K562 (cell line): ENCODE measurements around the gene YOD1. TPM values are rescaled to one million over a fixed set of nuclear protein-coding genes. Genes with fewer than 3 reads are reported as not detected.

Experiments
- ATAC-seq: fragments of 200-7000 bp; cut with Tn5 transposase; 3 replicates; pipeline ENCODE4 v1.9.1; 2020; ENCODE audit warnings: moderate library complexity
- BruUV-seq: library from RNA; stranded (reverse); fragments of 400-500 nt; replicated peaks from 2 replicates; lab custom pipeline; 2021; lab: Mats Ljungman, UMichigan
- CTCF ChIA-PET: fragments of 300-600 bp; formaldehyde crosslinking; extraction: SDS; loops from one replicate; lab custom pipeline; 2021; ENCODE audit warnings: low intra/inter-chr PET ratio; lab: Yijun Ruan, JAX
- POLR2A ChIA-PET: fragments of 300-600, 350-650 bp; sonication (Branson Sonifier 250); formaldehyde crosslinking; extraction: SDS; loops from one replicate; lab custom pipeline; 2021; ENCODE audit warnings: antibody characterized with exemption, inconsistent platforms; lab: Yijun Ruan, JAX
- DNase-seq, 4 experiments: peaks; one replicate each; pipeline versions ENCODE4 v3.0.0 to v3.0.0-alpha.2; 2011 to 2018; ENCODE audit warnings: low spot score in 3 of 4, mixed read lengths in 3 of 4; ENCODE audit errors: extremely low read depth in 1 of 4
- FAIRE-seq: peaks from 2 replicates; lab custom pipeline; 2011; peaks lifted over from hg19 to GRCh38; lab: Jason Lieb, UNC
- H2AFZ ChIP-seq: 2 replicates; pipeline ENCODE4 v1.6.0; 2011; ENCODE audit warnings: low read depth, low read length, control low read depth, inconsistent platforms
- H3K27ac ChIP-seq: fragments of 200-600 bp; 3 replicates; pipeline ENCODE4 v1.8.0; 2011; ENCODE audit warnings: low read depth, mild to moderate bottlenecking, control low read depth, inconsistent platforms, low read length, moderate library complexity, mixed read lengths; ENCODE audit errors: extremely low read depth
- H3K27me3 ChIP-seq, 2 experiments: fragments of 300-600 bp in 1 of 2; 2 replicates in 1 of 2; 3 replicates in 1 of 2; pipeline versions ENCODE4 v1.6.0 to v1.8.0; 2011; ENCODE audit warnings: inconsistent platforms in 2 of 2, low read length in 2 of 2, mild to moderate bottlenecking in 1 of 2, mixed read lengths in 1 of 2, moderate library complexity in 1 of 2; ENCODE audit not compliant: control insufficient read depth in 2 of 2, insufficient read depth in 2 of 2
- H3K36me3 ChIP-seq: fragments of 300-600 bp; 3 replicates; pipeline ENCODE4 v1.8.0; 2011; ENCODE audit warnings: mild to moderate bottlenecking, low read length, inconsistent platforms; ENCODE audit not compliant: control insufficient read depth, insufficient read depth
- H3K4me1 ChIP-seq, 2 experiments: fragments of 200-600 bp in 1 of 2; replicated peaks in 1 of 2; 2 replicates in 1 of 2; 3 replicates in 1 of 2; pipeline versions ENCODE4 v1.5.1 to v1.8.0; 2011; ENCODE audit warnings: inconsistent platforms in 2 of 2, low read length in 2 of 2, mild to moderate bottlenecking in 1 of 2, mixed read lengths in 1 of 2, moderate library complexity in 1 of 2; ENCODE audit not compliant: control insufficient read depth in 2 of 2, insufficient read depth in 2 of 2
- H3K4me2 ChIP-seq: 2 replicates; pipeline ENCODE4 v1.6.1; 2011; ENCODE audit warnings: low read length, control low read depth, inconsistent platforms, mixed read lengths; ENCODE audit not compliant: insufficient read depth
- H3K4me3 ChIP-seq: fragments of 200-600 bp; sonication (generic), shearing (Covaris generic); 2 replicates; pipeline ENCODE4 v1.5.1; 2016; ENCODE audit warnings: control low read depth, inconsistent platforms
- H3K79me2 ChIP-seq: fragments of 200-600 bp; 3 replicates; pipeline ENCODE4 v1.8.0; 2011; ENCODE audit warnings: low read length, inconsistent platforms; ENCODE audit not compliant: control insufficient read depth, insufficient read depth
- H3K9ac ChIP-seq, 2 experiments: 2 replicates each; pipeline versions ENCODE4 v1.6.0 to v1.6.1; 2011; ENCODE audit warnings: low read depth in 2 of 2, low read length in 2 of 2, control low read depth in 1 of 2, inconsistent platforms in 1 of 2, mild to moderate bottlenecking in 1 of 2, mixed read lengths in 1 of 2; ENCODE audit not compliant: insufficient read depth in 1 of 2
- H3K9me1 ChIP-seq: one replicate; pipeline ENCODE4 v1.6.0; 2011; ENCODE audit warnings: inconsistent platforms, mild to moderate bottlenecking, low read length, moderate library complexity; ENCODE audit not compliant: control insufficient read depth, insufficient read depth
- H3K9me3 ChIP-seq: replicated peaks from 2 replicates; pipeline ENCODE4 v1.5.1; 2011; ENCODE audit warnings: low read depth, low read length, inconsistent platforms; ENCODE audit not compliant: control insufficient read depth, insufficient read depth
- H4K20me1 ChIP-seq: replicated peaks from 2 replicates; pipeline ENCODE4 v1.6.1; 2011; ENCODE audit warnings: low read length, inconsistent platforms, mixed read lengths; ENCODE audit not compliant: control insufficient read depth, insufficient read depth
- ATF6 ChIP-seq: sonication (generic); formaldehyde crosslinking; IDR thresholded peaks from 2 replicates; pipeline ENCODE4 v1.4.0; 2020; ENCODE audit warnings: mild to moderate bottlenecking, missing genetic modification reagents
- IRF2 ChIP-seq: sonication (generic); formaldehyde crosslinking; IDR thresholded peaks from 2 replicates; pipeline ENCODE4 v1.8.1; 2022; ENCODE audit warnings: mild to moderate bottlenecking, missing genetic modification reagents
- MAFG ChIP-seq: fragments of 450-650 bp; conservative IDR thresholded peaks from 2 replicates; pipeline ENCODE4 v1.6.1; 2016; ENCODE audit warnings: missing genetic modification characterization, missing compliant biosample characterization
- POLR2A ChIP-seq: fragments of 450-650 bp; conservative IDR thresholded peaks from 2 replicates; pipeline ENCODE4 v1.6.1; 2016
- POLR2B ChIP-seq: fragments of 450-650 bp; IDR thresholded peaks from 2 replicates; pipeline ENCODE4 v1.6.1; 2018; ENCODE audit warnings: low read depth; ENCODE audit not compliant: partially characterized antibody
- RCOR1 ChIP-seq, 2 experiments: IDR thresholded peaks; 2 replicates each; pipeline ENCODE4 v1.6.1; 2012; ENCODE audit warnings: low read depth in 2 of 2, low read length in 2 of 2, borderline replicate concordance in 1 of 2, improper control_type of control experiment in 1 of 2
- SIN3B ChIP-seq: fragments of 450-650 bp; IDR thresholded peaks from 2 replicates; pipeline ENCODE4 v1.6.1; 2017; ENCODE audit warnings: low read depth, mild to moderate bottlenecking, moderate library complexity
- SUPT5H ChIP-seq: fragments of 450-650 bp; IDR thresholded peaks from 2 replicates; pipeline ENCODE4 v1.6.1; 2016
- TFE3 ChIP-seq: fragments of 450-650 bp; formaldehyde crosslinking; IDR thresholded peaks from 2 replicates; pipeline ENCODE4 v1.4.0; 2020; ENCODE audit warnings: mild to moderate bottlenecking, mixed read lengths
- ZNF507 ChIP-seq: conservative IDR thresholded peaks from 2 replicates; pipeline ENCODE4 v1.6.1; 2017; ENCODE audit warnings: missing genetic modification characterization, missing compliant biosample characterization
- WGBS: fragments of 100-300 bp; shearing (Covaris generic); methylation state at CpG from one replicate; pipeline ENCODE4 v1.1.6; 2016; ENCODE audit warnings: low coverage, mixed read lengths; ENCODE audit not compliant: insufficient coverage; ENCODE audit errors: missing lambda C conversion rate; 5-methylcytosine and 5-hydroxymethylcytosine counted together
- in situ Hi-C: fragments of 300-500 bp; cut with MboI; formaldehyde crosslinking; loops from 4 replicates; pipeline ENCODE4 v1.15.0; 2018; ENCODE audit warnings: inconsistent platforms, mixed read lengths
- intact Hi-C: fragments of 100-400 bp; cut with micrococcal nuclease; formaldehyde crosslinking; loops from 2 replicates; pipeline ENCODE4 v1.14.2; 2022
- polyA plus RNA-seq, 8 experiments: library from polyadenylated mRNA; depleted of rRNA in 4 of 8; stranded (reverse) in 5 of 8; unstranded in 3 of 8; fragments of >200 nt; fragmentation: Nextera tagmentation in 2 of 8; fragmentation: Illumina TruSeq in 1 of 8; extraction: Ambion mirVana in 2 of 8; extraction: Trizol in 1 of 8; gene quantifications; 2 replicates each; pipeline versions ENCODE4 v1.2.1 to v1.2.3, GENCODE V29; 2011 to 2014; ENCODE audit warnings: inconsistent platforms in 1 of 8, missing spikeins in 1 of 8
- total RNA-seq, 7 experiments: library from RNA; depleted of rRNA in 6 of 7; stranded (reverse); fragments of >200 nt in 6 of 7; fragmentation: Illumina TruSeq in 2 of 7; extraction: Trizol in 2 of 7; gene quantifications; 2 replicates each; pipeline versions ENCODE4 v1.2.1 to v1.2.3, GENCODE V29; 2011 to 2021; ENCODE audit warnings: low replicate concordance in 1 of 7

Gene YOD1
- total and polyA plus RNA-seq, 9 of the 15 experiments (the other 6 are each of a cell fraction or from before 2014, with no cell fraction given): 18.2 to 78.1 (median 46.9) TPM

- CTCF ChIA-PET: no interaction called here
- Histone ChIP-seq H3K4me3 (no peak overlapping the region), H4K20me1 (no peaks in the 10 kb centered on the region), H3K36me3 (peaks cover 7% of the 10 kb centered on the region; the same call in 2 of the 3 replicates), H3K9me3 (no peaks in the 10 kb centered on the region), H3K27me3 (no peaks in the 10 kb centered on the region), H3K79me2 (peaks cover 16% of the 10 kb centered on the region; the same call in 2 of the 3 replicates), H3K4me2 (peak overlapping the region; percentile 71), H3K4me1 (peaks cover 65 to 93% of the 10 kb centered on the region in 2 experiments), H3K27ac (peak overlapping the region; percentile 87), H3K9me1 (peaks cover 8% of the 10 kb centered on the region), H2AFZ (peak overlapping the region; percentile 67), H3K9ac (peak overlapping the region; percentile 55 to 66)
- FAIRE-seq (no peak), ATAC-seq (no peak), DNase-seq (no peak)
- WGBS: 71% methylated on average over 15 of the region's 15 CpGs
- POLR2A ChIA-PET: interaction anchor here (0.9 to 8.6 kb wide), 6 partner anchors 10 to 386 kb away, joined by 4 to 97 read pairs (median 22); partner anchors contain the start of genes C1orf116, DYRK3, PFKFB2 and YOD1
- intact Hi-C loops (loop anchor here (2.0 to 5.0 kb wide), 3 partner anchors 55 to 725 kb away; partner anchors contain the start of gene CD55), in situ Hi-C loops (no loop called here)
- no TSS peak for BruUV-seq
- no peak for TF ChIP-seq SIN3B
- TF ChIP-seq TFE3 (CRISPR knock-in tag): no peak
- TF ChIP-seq ATF6 (CRISPR knock-in tag): no peak
- no peak for TF ChIP-seq MAFG (tag)
- TF ChIP-seq IRF2: no peak
- no peak for TF ChIP-seq ZNF507
- TF ChIP-seq POLR2B: no peak
- TF ChIP-seq SUPT5H: no peak
- TF ChIP-seq RCOR1 (IDR thresholded peaks at IDR 0.05; ENCODE audit: borderline replicate concordance in 1 of 2, low read depth in 2 of 2, low read length in 2 of 2): no peak
- TF ChIP-seq POLR2A: no peak
Measured at GRCh38 chr1:207021876-207022596, 29.0 kb downstream of the YOD1 start.
